EH (cell line): ENCODE results near the gene TMEM204.
A peak's percentile ranks its signal among the peaks of the same experiment; 100 is the strongest.

Experiments used
- DNase-seq: peaks from one replicate; pipeline ENCODE4 v3.0.0-alpha.2; 2015; ENCODE audit warnings: low read depth

Gene TMEM204

DNA sequence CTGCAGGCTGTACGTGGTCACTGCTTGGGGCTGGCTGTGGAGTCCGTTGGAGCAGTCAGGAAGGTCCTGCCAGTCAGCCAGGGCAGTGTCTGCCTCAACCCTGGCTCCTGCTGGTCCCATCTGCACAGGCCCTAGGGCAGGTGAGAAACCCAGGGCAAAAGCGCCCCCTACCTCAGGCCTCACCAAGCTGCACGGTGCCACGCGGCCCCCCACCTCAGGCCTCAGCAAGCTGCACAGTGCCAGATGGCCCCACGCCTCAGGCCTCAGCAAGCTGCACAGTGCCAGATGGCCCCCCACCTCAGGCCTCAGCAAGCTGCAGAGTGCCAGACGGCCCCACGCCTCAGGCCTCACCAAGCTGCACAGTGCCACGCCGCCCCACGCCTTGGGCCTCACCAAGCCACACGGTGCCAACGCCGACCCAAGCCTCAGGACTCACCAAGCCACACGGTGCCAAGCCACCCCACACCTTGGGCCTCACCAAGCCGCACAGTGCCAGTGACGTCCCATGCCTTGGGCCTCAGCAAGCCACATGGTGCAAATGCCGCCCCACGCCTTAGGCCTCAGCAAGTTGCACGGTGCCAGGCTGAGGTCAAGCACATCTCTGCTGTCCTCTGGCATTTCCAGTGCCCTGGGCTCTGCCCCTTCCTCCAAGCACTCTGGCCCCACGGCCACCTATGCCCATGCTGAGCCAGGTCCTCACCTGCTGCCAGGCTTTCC is 5.5 kb downstream of the TMEM204 start:
- no peak for DNase-seq

DNA sequence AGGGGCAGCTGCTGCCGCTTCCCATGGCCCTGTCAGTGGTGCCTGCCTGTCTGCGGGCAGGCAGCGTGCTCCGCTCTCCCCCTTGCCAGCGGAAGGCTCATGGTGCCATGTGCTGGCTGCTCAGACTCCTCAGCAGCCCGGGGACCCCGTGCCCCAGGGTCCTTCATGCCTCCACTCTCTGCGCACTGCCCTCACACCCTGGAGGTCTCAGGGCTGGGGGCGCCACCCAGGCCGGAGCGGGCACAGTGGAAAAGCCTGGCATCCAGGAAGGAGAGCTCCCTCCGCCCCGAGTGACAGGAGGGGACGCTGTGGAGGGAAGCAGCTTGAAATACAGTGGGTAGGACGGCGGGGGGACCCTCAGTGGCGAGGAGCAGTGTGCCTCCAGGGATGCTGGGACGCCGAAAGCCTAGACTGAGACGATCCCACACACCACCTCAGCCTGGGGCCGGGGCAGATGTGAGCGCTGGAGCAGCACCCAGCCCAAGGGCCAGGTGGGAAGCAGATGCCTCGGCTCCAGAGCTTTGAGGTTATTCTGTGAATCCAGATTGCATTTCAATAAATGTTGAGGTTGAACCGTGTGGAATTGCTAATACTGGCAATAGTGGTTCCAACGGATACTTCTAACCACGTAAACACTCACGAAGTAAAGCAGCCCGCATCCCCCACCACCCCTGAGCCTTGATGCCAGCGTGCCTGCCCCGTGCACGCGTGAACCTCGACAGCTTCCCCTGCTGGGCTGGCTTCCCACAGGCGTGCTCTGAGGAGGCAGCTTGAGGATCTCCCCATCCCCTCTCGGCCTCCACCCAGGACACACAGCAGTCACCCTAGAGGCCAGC is 6.5 kb downstream of the TMEM204 start:
- no peak for DNase-seq

DNA sequence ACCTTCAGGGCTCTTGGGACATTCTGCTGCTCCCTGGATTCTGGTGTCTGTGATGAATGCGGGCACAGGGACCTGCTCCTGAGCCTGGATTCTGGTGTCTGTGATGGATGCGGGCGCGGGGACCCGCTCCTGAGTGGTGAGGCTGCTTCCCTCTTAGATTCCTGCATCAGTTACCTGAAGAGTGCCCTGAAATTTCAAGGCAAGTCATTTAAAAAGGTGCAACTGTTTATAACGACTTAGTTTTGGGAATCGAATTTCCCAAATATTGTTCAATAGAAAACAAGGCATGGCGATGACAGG is 7.0 kb downstream of the TMEM204 start:
- no peak for DNase-seq

DNA sequence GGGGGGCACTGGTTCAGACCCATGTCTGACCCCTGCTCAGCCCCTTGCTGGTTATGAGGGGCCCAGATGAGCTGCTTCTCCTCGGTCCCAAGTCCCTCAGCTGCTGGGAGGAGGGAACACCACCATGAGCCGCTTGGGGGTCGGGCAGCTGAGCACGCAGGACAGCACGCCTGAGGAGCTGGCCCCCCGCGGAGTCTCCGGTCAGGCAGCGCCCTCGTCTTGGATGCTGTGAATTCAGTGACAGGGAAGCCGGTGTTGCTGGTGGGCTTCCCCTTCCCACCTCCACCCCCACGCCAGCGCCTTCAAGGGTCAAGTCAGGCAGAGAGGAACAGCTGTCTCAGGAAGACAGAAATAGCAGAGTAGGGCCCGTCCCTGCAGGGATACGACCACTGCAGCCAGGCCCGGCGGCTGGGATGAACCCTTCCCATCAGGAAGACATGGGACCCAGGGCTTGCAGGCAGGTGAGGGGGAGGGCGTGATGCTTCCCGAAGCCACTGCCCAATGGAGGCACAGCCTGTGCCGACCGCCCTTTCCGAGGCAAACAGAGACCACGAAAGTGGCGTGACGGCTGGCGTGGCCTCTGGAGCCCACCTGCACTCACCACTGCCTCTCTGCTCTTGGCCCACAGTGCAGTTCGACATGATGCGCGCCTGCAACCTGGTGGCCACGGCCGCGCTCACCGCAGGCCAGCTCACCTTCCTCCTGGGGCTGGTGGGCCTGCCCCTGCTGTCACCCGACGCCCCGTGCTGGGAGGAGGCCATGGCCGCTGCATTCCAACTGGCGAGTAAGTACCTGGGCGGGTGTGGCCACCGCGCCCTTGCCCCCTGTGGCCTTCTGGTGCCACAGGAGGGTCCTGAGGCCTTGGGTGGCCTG is 8.1 kb downstream of the TMEM204 start:
- no peak for DNase-seq

DNA sequence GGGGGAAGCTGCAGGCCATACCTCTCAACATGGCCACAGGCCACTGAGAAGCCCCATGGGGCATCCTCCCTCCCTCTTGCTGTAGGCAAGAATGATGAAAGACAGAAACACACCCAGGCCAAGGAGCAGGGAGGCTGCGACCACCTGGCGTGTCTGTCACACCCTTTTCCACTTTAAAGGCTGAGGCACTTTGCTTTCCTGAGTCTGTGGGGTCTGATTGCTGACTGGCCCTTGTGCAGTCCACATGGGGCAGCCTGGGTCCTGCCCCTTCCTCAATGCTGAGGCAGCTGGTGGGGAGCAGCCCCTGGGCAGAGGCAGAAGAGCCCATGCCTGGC is 8.7 kb downstream of the TMEM204 start:
- no peak for DNase-seq

DNA sequence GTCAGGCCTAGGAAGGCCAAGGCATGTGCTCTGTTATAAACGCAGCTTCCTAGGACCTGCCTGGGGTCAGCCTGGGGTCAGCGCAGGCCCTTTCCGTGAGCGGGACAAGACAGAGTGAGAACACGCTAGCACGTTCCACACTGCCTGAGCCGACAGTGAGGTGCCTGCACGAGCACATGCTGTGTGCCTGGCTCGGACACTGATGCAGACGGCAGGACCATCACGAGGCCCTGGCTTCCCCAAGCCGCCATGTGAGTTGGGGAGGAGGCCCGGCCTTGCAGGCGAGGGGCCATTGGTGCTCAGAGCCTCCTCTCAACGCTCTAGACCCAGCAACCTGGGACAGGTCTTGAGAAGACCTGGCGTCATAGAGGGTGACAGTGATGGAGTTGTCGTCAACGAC is 9.1 kb downstream of the TMEM204 start:
- DNase-seq = no peak

DNA sequence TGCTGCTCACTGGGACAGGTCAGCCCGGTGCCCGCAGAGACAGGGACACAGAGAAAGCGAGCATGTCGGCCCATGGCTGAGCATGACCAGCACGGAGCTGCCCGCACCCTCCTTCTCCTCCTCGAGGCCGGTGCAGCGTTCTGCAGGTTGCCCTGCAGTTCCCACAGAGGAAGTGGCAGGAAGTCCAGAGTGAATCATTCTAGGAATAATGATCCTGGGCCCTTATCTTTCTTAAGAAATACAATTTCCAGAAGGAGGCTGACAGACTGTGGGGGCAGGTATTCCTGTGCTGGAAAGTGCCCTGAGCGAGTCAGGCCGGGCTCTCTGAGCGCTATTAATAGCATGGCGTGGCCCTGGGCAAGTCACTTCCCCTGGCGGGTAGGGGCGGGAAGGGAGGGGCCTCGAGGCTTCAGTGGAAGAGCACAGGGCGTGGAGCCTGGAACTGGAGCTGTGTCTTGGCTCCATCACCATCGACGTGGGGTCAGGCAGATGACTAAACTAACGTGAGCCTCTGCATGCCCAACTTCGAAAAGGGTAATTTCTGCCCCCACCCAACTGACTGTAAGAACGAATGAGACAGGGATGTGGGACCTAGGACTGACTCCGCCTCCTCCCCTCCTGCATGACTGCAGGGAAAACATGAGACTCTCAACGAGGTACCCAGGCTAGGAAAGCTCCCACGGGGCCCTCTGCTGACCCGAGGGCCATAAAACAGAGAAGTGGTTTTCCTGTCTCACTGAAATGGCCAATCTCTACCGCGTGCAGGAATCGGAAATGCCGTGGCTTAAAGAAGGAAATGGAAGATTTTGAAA is 9.8 kb downstream of the TMEM204 start:
- DNase-seq = peak; percentile 89

DNA sequence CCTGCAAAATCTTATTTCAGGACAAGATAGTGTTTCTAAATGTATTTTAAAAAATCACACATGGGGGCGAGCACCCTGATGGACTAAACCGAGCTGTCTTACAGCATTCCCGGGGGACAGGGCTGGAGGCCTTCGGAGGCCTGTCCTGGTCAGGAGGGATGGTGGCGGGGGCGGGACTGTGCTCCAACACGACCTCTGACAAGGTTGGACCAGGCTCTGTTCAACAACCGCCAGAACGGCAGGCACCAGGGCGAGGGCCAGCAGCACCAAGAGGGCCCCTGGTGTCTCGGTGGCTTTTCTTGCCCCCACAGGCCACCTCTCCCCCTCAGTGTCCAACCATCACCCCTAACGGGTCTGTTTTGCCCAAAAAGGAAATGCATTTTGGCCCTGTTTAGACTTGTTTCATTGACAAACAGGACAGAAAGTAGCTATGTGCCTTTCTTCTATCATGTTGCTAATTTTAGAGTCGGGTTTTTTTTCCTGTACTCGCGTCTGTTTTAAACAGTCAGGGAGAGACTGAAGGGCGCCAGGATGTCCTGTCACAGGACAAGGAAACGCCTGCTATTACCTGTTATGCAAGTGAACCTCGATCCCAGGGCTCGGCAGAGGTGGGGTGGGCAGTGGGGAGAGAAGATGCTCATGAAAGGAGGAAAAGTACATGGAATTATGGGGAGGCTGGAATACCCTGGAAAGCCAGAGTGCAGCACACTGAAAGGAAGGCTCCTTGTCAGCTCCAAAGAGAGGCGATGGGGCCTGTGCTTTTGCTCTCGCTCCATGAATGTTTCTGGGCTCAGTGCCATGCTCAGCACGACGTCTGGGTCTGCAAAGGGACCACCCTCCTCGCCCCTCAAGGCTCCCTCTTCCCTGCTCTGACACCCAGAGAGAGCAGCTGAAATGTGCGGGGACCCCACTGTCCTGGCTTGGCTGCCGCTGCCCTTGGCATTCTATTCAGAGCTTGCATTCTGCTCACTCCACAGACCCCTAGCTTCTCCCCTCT is 11.9 kb downstream of the TMEM204 start:
- DNase-seq = no peak

DNA sequence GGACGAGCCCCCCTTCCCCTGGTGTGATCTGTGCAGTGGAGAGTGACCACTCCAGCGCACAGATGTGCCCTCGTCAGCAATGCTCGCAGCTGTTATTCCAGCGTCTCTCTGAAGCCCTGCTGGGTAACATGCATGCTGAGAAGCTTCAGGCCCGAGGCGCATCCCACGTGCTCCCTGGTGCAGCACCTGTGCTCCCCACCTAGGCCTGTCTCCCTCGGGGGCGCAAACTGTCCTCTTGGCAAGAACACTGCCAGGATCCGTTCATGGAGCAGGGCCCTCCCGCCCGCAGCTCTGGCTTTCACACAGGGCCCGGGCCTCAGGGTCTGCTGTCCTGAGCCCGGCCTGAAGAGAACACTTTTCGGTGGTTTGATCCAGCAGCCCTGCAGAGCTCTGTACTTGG is 13.0 kb downstream of the TMEM204 start:
- no peak for DNase-seq

DNA sequence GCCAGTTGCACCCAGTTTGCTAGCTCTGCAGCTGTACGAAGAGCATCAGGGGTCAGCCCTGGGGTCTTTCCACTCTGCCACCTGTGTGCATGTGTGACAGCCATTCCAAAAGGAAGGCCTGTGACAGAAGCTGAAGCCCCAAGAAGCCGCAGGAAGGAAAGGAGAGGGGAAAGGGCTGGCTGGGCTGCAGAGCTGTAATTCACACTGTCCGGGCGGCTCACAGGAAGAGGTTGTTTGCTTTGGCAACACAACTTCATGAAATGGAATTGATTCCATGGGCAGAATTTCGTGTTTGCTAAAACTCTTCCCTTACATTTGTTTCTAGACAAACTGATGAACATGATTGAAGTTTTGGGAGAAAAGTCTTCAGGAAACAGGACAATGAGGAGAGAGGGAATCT is 14.8 kb downstream of the TMEM204 start:
- DNase-seq = peak; percentile 55

DNA sequence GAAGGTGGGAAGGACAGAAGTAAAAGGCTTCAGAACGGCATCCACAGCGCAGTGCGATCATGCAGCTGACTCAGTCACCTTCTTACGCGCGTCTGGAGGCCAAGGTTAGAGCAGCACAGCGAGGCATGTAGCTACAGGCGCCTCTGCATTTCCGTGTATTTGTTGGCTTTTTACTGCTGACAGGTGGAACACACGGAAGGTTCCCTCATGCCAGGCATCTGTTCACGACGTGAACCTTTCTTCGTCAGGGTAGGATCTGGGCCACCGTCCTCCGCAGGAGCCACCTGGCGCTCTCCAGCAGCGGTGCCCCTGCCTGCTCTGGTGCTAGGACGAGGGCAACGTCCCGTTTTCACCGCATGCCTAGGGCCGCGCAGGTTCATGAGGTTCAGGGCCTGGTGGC is 15.3 kb downstream of the TMEM204 start:
- no peak for DNase-seq

DNA sequence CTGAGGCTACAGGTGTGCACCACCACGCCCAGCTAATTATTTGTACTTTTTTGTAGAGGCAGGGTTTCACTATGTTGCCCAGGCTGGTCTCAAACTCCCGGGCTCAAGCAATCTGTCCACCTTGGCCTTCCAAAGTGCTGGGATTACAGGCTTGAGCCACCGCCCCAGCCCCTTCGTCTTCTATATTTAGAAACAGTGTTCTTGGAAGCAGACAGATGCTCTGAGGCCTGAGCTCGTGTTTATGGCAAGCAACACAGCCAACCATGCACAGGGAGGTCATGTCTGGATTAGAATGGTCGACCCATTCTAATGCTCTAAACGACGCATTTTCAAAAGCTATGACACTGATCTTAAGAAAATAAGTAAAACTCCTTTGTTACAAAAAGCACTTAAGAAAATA is 16.6 kb downstream of the TMEM204 start:
- no peak for DNase-seq

DNA sequence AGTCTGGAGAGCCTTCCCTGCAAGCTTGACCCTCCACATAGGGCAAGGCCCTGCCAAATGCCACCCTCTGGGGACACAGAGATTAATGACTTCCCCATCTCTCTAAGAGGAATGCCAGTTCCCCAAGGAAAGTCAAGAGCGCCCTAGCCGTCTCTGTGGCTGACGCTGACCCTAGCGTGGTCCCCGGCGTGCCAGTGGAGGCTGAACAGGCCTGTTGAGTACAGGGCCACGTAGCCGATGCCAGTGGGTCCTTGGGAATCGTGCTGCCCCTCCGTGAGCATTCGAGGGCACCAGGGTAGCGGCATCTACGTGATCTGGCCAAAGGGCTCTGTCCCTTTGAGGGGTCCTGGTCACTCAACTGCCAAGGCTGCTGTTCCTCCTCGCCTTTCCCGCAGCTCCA is 17.2 kb downstream of the TMEM204 start:
- DNase-seq = no peak

DNA sequence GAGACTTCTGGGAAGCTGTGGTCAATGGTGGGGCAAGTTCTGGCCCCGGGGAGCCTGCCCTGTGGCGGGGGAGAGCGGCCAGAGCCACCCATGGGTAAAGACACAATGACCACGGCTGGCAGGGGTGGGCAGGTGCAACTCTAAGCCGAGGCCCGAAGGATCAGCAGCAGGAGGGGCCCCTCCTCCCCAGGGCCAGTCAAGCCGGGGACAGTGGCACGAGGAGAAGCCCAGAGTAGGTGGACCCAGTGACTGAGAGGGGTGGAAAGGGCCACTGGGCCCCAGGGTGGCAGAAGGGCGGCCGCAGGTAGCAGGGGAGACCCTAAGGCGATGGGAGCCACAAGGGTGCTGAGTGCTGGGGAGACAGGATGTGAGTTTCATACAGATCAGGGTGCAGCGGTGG is 17.7 kb downstream of the TMEM204 start:
- DNase-seq = no peak

DNA sequence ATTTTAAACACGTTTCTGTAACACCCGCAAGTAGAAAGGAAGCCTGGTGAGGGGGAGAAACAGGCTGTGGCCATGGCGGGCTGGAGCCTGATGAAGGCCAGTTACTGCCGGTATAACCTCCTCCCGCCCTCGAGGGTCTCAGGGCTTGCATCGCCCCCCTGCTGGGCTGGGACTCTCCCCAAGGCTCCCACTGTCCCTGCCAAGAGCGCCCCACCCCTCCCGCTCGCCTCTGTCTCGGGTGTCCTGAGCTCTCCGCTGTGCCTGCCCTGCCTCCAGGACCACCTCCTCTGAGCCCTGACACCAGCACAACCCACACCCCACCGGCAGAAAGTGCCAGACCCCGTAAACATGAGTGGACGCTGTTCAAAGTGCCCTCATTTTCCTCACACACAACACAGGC is 18.7 kb downstream of the TMEM204 start:
- no peak for DNase-seq

DNA sequence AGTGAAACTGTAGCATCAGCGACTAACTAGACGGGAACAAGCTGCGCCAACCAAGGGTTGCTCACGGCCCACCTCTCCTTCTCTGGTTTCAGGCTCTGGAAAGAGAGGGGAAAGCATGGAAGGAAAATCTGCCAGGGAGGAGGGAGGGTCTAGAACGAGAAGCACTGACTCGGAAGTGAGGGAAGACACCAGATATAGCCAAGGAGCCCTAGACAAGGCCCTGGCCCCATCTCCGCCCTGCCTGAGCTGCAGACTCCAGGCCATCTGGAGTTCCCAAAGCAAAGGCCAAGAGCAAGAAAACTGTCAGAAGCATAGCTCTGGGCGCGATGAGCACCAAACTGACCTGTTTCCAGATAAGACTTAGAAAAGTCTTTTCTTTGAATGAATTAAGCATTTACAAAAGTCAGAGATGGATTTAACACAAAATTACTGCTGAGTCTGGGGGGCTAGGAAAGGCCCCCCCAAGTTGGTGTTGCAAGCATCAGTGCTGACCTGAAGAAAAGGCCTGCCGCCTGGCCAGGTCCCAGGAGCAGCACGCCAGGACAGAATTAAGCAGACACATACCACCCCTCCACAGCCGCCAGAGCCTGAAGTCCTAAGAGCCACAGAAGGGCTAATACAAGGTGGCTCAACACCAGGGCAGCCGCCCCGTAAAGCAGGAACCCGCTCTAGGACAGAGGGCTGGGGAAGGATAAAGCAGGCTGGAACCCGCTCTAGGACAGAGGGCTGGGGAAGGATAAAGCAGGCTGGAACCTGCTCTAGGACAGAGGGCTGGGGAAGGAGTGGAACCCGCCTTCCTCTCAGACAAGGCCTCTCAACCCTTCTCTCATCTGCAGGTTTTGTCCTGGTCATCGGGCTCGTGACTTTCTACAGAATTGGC is 20.7 kb downstream of the TMEM204 start:
- no peak for DNase-seq

DNA sequence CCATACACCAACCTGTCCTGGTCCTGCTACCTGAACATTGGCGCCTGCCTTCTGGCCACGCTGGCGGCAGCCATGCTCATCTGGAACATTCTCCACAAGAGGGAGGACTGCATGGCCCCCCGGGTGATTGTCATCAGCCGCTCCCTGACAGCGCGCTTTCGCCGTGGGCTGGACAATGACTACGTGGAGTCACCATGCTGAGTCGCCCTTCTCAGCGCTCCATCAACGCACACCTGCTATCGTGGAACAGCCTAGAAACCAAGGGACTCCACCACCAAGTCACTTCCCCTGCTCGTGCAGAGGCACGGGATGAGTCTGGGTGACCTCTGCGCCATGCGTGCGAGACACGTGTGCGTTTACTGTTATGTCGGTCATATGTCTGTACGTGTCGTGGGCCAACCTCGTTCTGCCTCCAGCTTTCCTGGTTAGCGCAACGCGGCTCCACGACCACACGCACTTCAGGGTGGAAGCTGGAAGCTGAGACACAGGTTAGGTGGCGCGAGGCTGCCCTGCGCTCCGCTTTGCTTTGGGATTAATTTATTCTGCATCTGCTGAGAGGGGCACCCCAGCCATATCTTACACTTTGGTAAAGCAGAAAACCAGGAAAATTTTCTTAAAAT is 21.5 kb downstream of the TMEM204 start:
- DNase-seq = no peak

DNA sequence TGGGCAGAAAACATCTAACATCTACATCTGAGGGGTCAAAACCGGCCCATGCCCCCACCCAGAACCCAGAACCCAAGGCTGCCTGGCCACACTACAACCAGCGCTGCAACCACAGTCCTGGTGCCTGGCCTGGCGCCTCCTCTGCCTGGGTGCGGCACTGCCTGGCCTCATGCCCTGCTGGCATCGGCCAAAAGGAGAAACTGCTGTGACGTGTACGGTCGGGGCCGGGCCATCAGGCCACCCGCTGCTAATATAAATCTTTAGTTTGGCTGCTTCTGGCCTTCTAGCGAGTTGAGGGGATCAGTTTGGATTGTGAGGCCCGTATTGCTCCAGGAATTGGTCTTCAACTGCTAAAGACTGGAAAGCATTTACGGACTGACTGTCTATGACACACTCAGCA is 22.8 kb downstream of the TMEM204 start:
- DNase-seq = no peak

DNA sequence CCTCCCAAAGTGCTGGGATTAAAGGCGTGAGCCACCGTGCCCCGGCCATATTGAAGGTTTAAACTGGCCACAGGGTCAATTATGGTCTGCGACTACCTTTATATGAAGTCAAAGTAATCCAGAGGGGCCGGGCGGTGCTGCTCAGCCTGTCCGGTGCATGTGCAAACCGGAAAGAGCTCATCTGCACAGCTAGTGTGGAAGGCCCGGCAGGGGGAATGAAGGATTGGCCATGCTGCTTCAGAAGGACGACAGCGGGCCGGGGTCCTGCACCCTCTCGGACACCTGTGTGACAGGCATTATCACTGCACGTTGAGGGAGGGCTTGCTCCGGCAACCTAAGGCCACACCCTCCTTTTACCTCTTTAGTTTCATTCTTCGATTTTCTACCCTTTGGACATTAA is 23.6 kb downstream of the TMEM204 start:
- no peak for DNase-seq
